ENCODE results near the gene DPEP1. TPM values are rescaled to one million over a fixed set of nuclear protein-coding genes. Genes with fewer than 3 reads are reported as not detected.

The DPEP1 gene
- total RNA-seq, 4 donors from 2014 or later: 1.3 to 4.0 (median 1.4) TPM; not detected in 1

GRCh38 chr16:89598199-89598598 lies 15.2 kb upstream of the DPEP1 start:
- TF ChIP-seq EP300 (IDR thresholded peaks at IDR 0.05; ENCODE audit: low read depth): no peak
- no peak for TF ChIP-seq POLR2AphosphoS5 (IDR thresholded peaks at IDR 0.05)
- no peak for TF ChIP-seq POLR2A (IDR thresholded peaks at IDR 0.05)
- TF ChIP-seq CTCF (IDR thresholded peaks at IDR 0.05): no peak
- in situ Hi-C loops (cut with MboI; ENCODE audit: low pct_ligation_motif_present in 1 of 4, low pct_unique_long_range_greater_than_20kb in 1 of 4, low sequenced_read_pairs in 3 of 4): no loop called here
- intact Hi-C loops (cut with DNase I; ENCODE audit: low total_unique reads): no loop called here
- Histone ChIP-seq H3K36me3 (no peaks in the 10 kb centered on the region), H3K27ac (no peak overlapping the region), H3K27me3 (peaks cover 17% of the 10 kb centered on the region), H3K4me3 (no peak overlapping the region), H3K9me3 (no peaks in the 10 kb centered on the region), H3K4me1 (no peaks in the 10 kb centered on the region)
- DNase-seq: no peak
- 58% methylated on average over 5 of the region's 14 CpGs; no CpG with 5 or more reads in 1 of the 2 donors for WGBS, 2 donors (ENCODE audit: low coverage in 1 of 2)

GRCh38 chr16:89599451-89599858 lies 14.0 kb upstream of the DPEP1 start:
- WGBS, 2 donors (ENCODE audit: low coverage in 1 of 2): 21 to 40% methylated on average over 1 to 7 of the region's 8 CpGs
- Histone ChIP-seq H3K27ac (no peak overlapping the region), H3K4me1 (no peaks in the 10 kb centered on the region), H3K36me3 (no peaks in the 10 kb centered on the region), H3K27me3 (peaks cover 19% of the 10 kb centered on the region), H3K9me3 (no peaks in the 10 kb centered on the region), H3K4me3 (no peak overlapping the region)
- intact Hi-C loops (cut with DNase I; ENCODE audit: low total_unique reads): no loop called here
- TF ChIP-seq EP300 (IDR thresholded peaks at IDR 0.05; ENCODE audit: low read depth): no peak
- peak in 3 of 5 experiments; percentile 13 to 39 (median 27) for TF ChIP-seq CTCF (IDR thresholded peaks at IDR 0.05)
- peak; percentile 61 for DNase-seq
- in situ Hi-C loops (cut with MboI; ENCODE audit: low pct_ligation_motif_present in 1 of 4, low pct_unique_long_range_greater_than_20kb in 1 of 4, low sequenced_read_pairs in 3 of 4): no loop called here

- WGBS, 2 donors (ENCODE audit: low coverage in 1 of 2): 67 to 83% methylated on average over 4 to 9 of the region's 10 CpGs
- in situ Hi-C loops (cut with MboI; ENCODE audit: low pct_ligation_motif_present in 1 of 4, low pct_unique_long_range_greater_than_20kb in 1 of 4, low sequenced_read_pairs in 3 of 4): no loop called here
Measured at GRCh38 chr16:89599902-89600301, 13.5 kb upstream of the DPEP1 start.

DNA sequence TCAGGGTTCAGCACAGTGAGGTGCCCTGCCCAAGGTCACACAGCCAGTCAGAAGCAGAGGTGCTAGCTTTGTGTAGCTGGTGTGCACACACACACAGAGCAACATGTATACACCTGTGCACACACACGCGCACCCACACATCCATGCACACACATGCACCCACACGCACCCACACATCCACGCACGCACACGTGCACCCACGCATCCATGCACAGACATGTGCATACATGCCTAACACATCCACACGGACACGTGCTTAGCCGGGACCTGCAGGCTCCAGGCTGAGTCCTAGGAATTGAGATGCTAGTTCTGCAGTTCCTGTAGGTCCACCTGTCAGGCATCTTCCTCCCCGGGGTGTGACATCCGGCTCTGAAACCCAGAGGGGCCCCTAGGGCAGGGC lies 13.0 kb upstream of the DPEP1 start:
- intact Hi-C loops (cut with DNase I; ENCODE audit: low total_unique reads): no loop called here
- no peaks in the 10 kb centered on the region for H3K4me1 ChIP-seq
- no peak overlapping the region for H3K4me3 ChIP-seq
- no peak overlapping the region for H3K27ac ChIP-seq
- H3K27me3 ChIP-seq: peaks cover 27% of the 10 kb centered on the region
- no peaks in the 10 kb centered on the region for H3K9me3 ChIP-seq
- in situ Hi-C loops (cut with MboI; ENCODE audit: low pct_ligation_motif_present in 1 of 4, low pct_unique_long_range_greater_than_20kb in 1 of 4, low sequenced_read_pairs in 3 of 4): no loop called here
- no peak for TF ChIP-seq POLR2AphosphoS5 (IDR thresholded peaks at IDR 0.05)
- TF ChIP-seq POLR2A (IDR thresholded peaks at IDR 0.05): no peak
- no peak for TF ChIP-seq EP300 (IDR thresholded peaks at IDR 0.05; ENCODE audit: low read depth)
- TF ChIP-seq CTCF (IDR thresholded peaks at IDR 0.05): no peak
- no peaks in the 10 kb centered on the region for H3K36me3 ChIP-seq
- DNase-seq: no peak
- WGBS, 2 donors (ENCODE audit: low coverage in 1 of 2): 71% methylated on average over 12 of the region's 12 CpGs; no CpG with 5 or more reads in 1 of the 2 donors

More at GRCh38 chr16:89599902-89600301, 13.5 kb upstream of the DPEP1 start:
- Histone ChIP-seq H3K27me3 (peaks cover 22% of the 10 kb centered on the region), H3K9me3 (no peaks in the 10 kb centered on the region), H3K4me3 (no peak overlapping the region), H3K36me3 (no peaks in the 10 kb centered on the region), H3K4me1 (no peaks in the 10 kb centered on the region), H3K27ac (no peak overlapping the region)
- intact Hi-C loops (cut with DNase I; ENCODE audit: low total_unique reads): no loop called here
- TF ChIP-seq EP300 (IDR thresholded peaks at IDR 0.05; ENCODE audit: low read depth): no peak
- no peak for TF ChIP-seq CTCF (IDR thresholded peaks at IDR 0.05)
- TF ChIP-seq POLR2A (IDR thresholded peaks at IDR 0.05): no peak
- DNase-seq: no peak

All from transverse colon (tissue), 4 donors.